Mesenchymal stem cell (in vitro differentiated cells and primary cell): ENCODE data around the gene OVCH1.

ENCODE experiments used
- DNase-seq: peaks from one replicate; pipeline ENCODE4 v3.0.0-alpha.2; 2013
- H2AFZ ChIP-seq: one replicate; pipeline ENCODE4 v1.6.1; 2013; ENCODE audit warnings: low read depth, mild to moderate bottlenecking, control low read depth, inconsistent platforms, low read length, moderate library complexity
- H2AK5ac ChIP-seq: 2 replicates; pipeline ENCODE4 v1.6.1; 2013; ENCODE audit warnings: low read length, moderate library complexity, mild to moderate bottlenecking, inconsistent platforms; ENCODE audit not compliant: severe bottlenecking
- H2BK120ac ChIP-seq: one replicate; pipeline ENCODE4 v1.6.1; 2013; ENCODE audit warnings: low read depth, mild to moderate bottlenecking, inconsistent platforms, low read length, moderate library complexity
- H2BK12ac ChIP-seq, 2 experiments: one replicate each; pipeline ENCODE4 v1.6.1; 2013; ENCODE audit warnings: inconsistent platforms in 2 of 2, low read length in 2 of 2, mild to moderate bottlenecking in 2 of 2, moderate library complexity in 2 of 2, control low read depth in 1 of 2
- H2BK15ac ChIP-seq: one replicate; pipeline ENCODE4 v1.6.1; 2013; ENCODE audit warnings: mild to moderate bottlenecking, low read depth, inconsistent platforms; ENCODE audit not compliant: poor library complexity, severe bottlenecking
- H2BK5ac ChIP-seq: 2 replicates; pipeline ENCODE4 v1.6.1; 2013; ENCODE audit warnings: low read depth, mild to moderate bottlenecking, low read length, control low read depth, inconsistent platforms; ENCODE audit not compliant: poor library complexity, severe bottlenecking
- H3K14ac ChIP-seq, 2 experiments: one replicate each; pipeline ENCODE4 v1.6.1; 2013; ENCODE audit warnings: inconsistent platforms in 2 of 2, low read length in 2 of 2, control low read depth in 1 of 2, mild to moderate bottlenecking in 1 of 2, moderate library complexity in 1 of 2
- H3K18ac ChIP-seq, 2 experiments: one replicate each; pipeline ENCODE4 v1.6.1; 2013; ENCODE audit warnings: inconsistent platforms in 2 of 2, low read length in 2 of 2, control low read depth in 1 of 2, low read depth in 1 of 2, mild to moderate bottlenecking in 1 of 2
- H3K23ac ChIP-seq, 2 experiments: one replicate each; pipeline ENCODE4 v1.6.1; 2013; ENCODE audit warnings: inconsistent platforms in 2 of 2, low read length in 2 of 2, mild to moderate bottlenecking in 2 of 2, moderate library complexity in 2 of 2, control low read depth in 1 of 2
- H3K27ac ChIP-seq: 2 replicates; pipeline ENCODE4 v1.5.1; 2013; ENCODE audit warnings: mild to moderate bottlenecking, moderate library complexity, low read length, control low read depth, inconsistent platforms; ENCODE audit not compliant: poor library complexity, severe bottlenecking
- H3K27me3 ChIP-seq, 2 experiments: 2 replicates each; pipeline versions ENCODE4 v1.6.1 to v1.7.0; 2013; ENCODE audit warnings: low read length in 2 of 2, mild to moderate bottlenecking in 2 of 2, moderate library complexity in 2 of 2, control low read depth in 1 of 2, inconsistent platforms in 1 of 2; ENCODE audit not compliant: control insufficient read depth in 1 of 2, insufficient read depth in 1 of 2
- H3K36me3 ChIP-seq, 2 experiments: 2 replicates each; pipeline versions ENCODE4 v1.6.1 to v1.7.0; 2013; ENCODE audit warnings: low read length in 2 of 2, control low read depth in 1 of 2, inconsistent platforms in 1 of 2, low read depth in 1 of 2, mild to moderate bottlenecking in 1 of 2; ENCODE audit not compliant: insufficient read depth in 2 of 2, control insufficient read depth in 1 of 2
- H3K4ac ChIP-seq, 2 experiments: one replicate each; pipeline ENCODE4 v1.6.1; 2013; ENCODE audit warnings: inconsistent platforms in 2 of 2, low read length in 2 of 2, mild to moderate bottlenecking in 2 of 2, moderate library complexity in 2 of 2, control low read depth in 1 of 2, low read depth in 1 of 2
- H3K4me1 ChIP-seq: 2 replicates; pipeline ENCODE4 v1.6.1; 2013; ENCODE audit warnings: low read depth, low read length, control low read depth; ENCODE audit not compliant: control insufficient read depth, insufficient read depth
- H3K4me2 ChIP-seq: 2 replicates; pipeline ENCODE4 v1.6.1; 2013; ENCODE audit warnings: low read length, mild to moderate bottlenecking, inconsistent platforms; ENCODE audit not compliant: poor library complexity, severe bottlenecking
- H3K4me3 ChIP-seq, 2 experiments: 2 replicates each; pipeline versions ENCODE4 v1.5.1 to v1.7.0; 2013; ENCODE audit warnings: low read length in 2 of 2, mild to moderate bottlenecking in 2 of 2, control low read depth in 1 of 2, low read depth in 1 of 2; ENCODE audit not compliant: insufficient read depth in 1 of 2
- H3K79me1 ChIP-seq: replicated peaks from 2 replicates; pipeline ENCODE4 v1.6.1; 2013; ENCODE audit warnings: mild to moderate bottlenecking, control low read depth, low read length, inconsistent platforms; ENCODE audit not compliant: poor library complexity, severe bottlenecking
- H3K9ac ChIP-seq: 2 replicates; pipeline ENCODE4 v1.7.0; 2013; ENCODE audit warnings: mild to moderate bottlenecking, low read length, moderate library complexity
- H3K9me3 ChIP-seq: 2 replicates; pipeline ENCODE4 v1.7.0; 2013; ENCODE audit warnings: mild to moderate bottlenecking, low read length; ENCODE audit not compliant: control insufficient read depth
- H4K8ac ChIP-seq: one replicate; pipeline ENCODE4 v1.6.1; 2013; ENCODE audit warnings: inconsistent platforms, mild to moderate bottlenecking, low read length, moderate library complexity
- H4K91ac ChIP-seq: one replicate; pipeline ENCODE4 v1.6.1; 2013; ENCODE audit warnings: mild to moderate bottlenecking, low read length, inconsistent platforms
- whole genome bisulfite sequencing: methylation state at CpG from one replicate; pipeline ENCODE4 v1.1.7; 2013; ENCODE audit warnings: mixed read lengths; 5-methylcytosine and 5-hydroxymethylcytosine counted together

The OVCH1 gene

GRCh38 chr12:29521951-29522350 is 24.5 kb upstream of the OVCH1 start:
- Histone ChIP-seq H3K36me3 (peaks cover 0 to 27% of the 10 kb centered on the region in 2 experiments), H3K18ac (no peak overlapping the region), H2BK120ac (no peak overlapping the region), H4K91ac (no peak overlapping the region), H2AK5ac (no peak overlapping the region), H3K4ac (no peak overlapping the region), H3K4me2 (no peak overlapping the region), H3K9me3 (no peaks in the 10 kb centered on the region), H3K79me1 (no peaks in the 10 kb centered on the region), H3K27ac (no peak overlapping the region), H2BK15ac (no peak overlapping the region), H3K4me1 (no peaks in the 10 kb centered on the region), H2BK5ac (no peak overlapping the region), H2BK12ac (no peak overlapping the region), H3K4me3 (no peak overlapping the region), H2AFZ (no peak overlapping the region), H3K23ac (no peak overlapping the region), H3K14ac (no peak overlapping the region), H4K8ac (no peak overlapping the region), H3K9ac (no peak overlapping the region), H3K27me3 (no peaks in the 10 kb centered on the region)
- 95% methylated on average over 1 of the region's 2 CpGs for WGBS
- peak; percentile 19 for DNase-seq

GRCh38 chr12:29519585-29520182 is 22.2 kb upstream of the OVCH1 start:
- no peak overlapping the region for H4K8ac ChIP-seq
- H2AK5ac ChIP-seq: no peak overlapping the region
- H3K23ac ChIP-seq: no peak overlapping the region
- no peaks in the 10 kb centered on the region for H3K9me3 ChIP-seq
- no peak overlapping the region for H2BK12ac ChIP-seq
- no peak overlapping the region for H3K4ac ChIP-seq
- no peak overlapping the region for H2BK15ac ChIP-seq
- H3K9ac ChIP-seq: no peak overlapping the region
- no peak overlapping the region for H3K27ac ChIP-seq
- no peak overlapping the region for H2AFZ ChIP-seq
- no peak overlapping the region for H3K4me3 ChIP-seq
- no peak overlapping the region for H2BK120ac ChIP-seq
- no peak overlapping the region for H3K18ac ChIP-seq
- no peak overlapping the region for H3K4me2 ChIP-seq
- peak; percentile 65 for DNase-seq
- H3K79me1 ChIP-seq: no peaks in the 10 kb centered on the region
- no peaks in the 10 kb centered on the region for H3K4me1 ChIP-seq
- H2BK5ac ChIP-seq: no peak overlapping the region
- H3K27me3 ChIP-seq: no peaks in the 10 kb centered on the region
- peaks cover 0 to 35% of the 10 kb centered on the region in 2 experiments for H3K36me3 ChIP-seq
- no peak overlapping the region for H4K91ac ChIP-seq
- no peak overlapping the region for H3K14ac ChIP-seq

GRCh38 chr12:29518407-29518806 is 20.9 kb upstream of the OVCH1 start:
- Histone ChIP-seq H2BK15ac (no peak overlapping the region), H3K23ac (no peak overlapping the region), H2BK120ac (no peak overlapping the region), H3K14ac (no peak overlapping the region), H2BK5ac (no peak overlapping the region), H3K4me2 (no peak overlapping the region), H3K27ac (no peak overlapping the region), H4K91ac (peak overlapping the region; percentile 34), H4K8ac (no peak overlapping the region), H3K36me3 (peaks cover 0 to 47% of the 10 kb centered on the region in 2 experiments), H3K4me3 (no peak overlapping the region), H3K4ac (no peak overlapping the region), H3K4me1 (no peaks in the 10 kb centered on the region), H3K9ac (no peak overlapping the region), H3K27me3 (no peaks in the 10 kb centered on the region), H2AK5ac (no peak overlapping the region), H2AFZ (no peak overlapping the region), H3K9me3 (no peaks in the 10 kb centered on the region), H2BK12ac (no peak overlapping the region), H3K79me1 (no peaks in the 10 kb centered on the region), H3K18ac (peak overlapping the region in 1 of 2 experiments; percentile 29)
- 100% methylated on average over 2 of the region's 2 CpGs for WGBS
- no peak for DNase-seq

GRCh38 chr12:29517264-29517663 is 19.8 kb upstream of the OVCH1 start:
- Histone ChIP-seq H4K8ac (peak overlapping the region; percentile 49), H2BK12ac (peak overlapping the region in 1 of 2 experiments; percentile 3), H3K36me3 (peaks cover 0 to 51% of the 10 kb centered on the region in 2 experiments), H4K91ac (no peak overlapping the region), H3K4me3 (no peak overlapping the region), H3K79me1 (no peaks in the 10 kb centered on the region), H3K9ac (no peak overlapping the region), H3K18ac (peak overlapping the region in 1 of 2 experiments; percentile 50), H2BK15ac (peak overlapping the region; percentile 94), H3K4me1 (no peaks in the 10 kb centered on the region), H2AFZ (no peak overlapping the region), H3K23ac (no peak overlapping the region), H3K27ac (no peak overlapping the region), H3K4ac (peak overlapping the region in 1 of 2 experiments; percentile 51), H3K9me3 (no peaks in the 10 kb centered on the region), H2AK5ac (no peak overlapping the region), H2BK5ac (no peak overlapping the region), H3K27me3 (no peaks in the 10 kb centered on the region), H3K14ac (no peak overlapping the region), H2BK120ac (no peak overlapping the region), H3K4me2 (no peak overlapping the region)
- peak; percentile 12 for DNase-seq
- 98% methylated on average over 6 of the region's 7 CpGs for WGBS
